ENCODE data around the gene SLC23A3. TPM values are rescaled to one million over a fixed set of nuclear protein-coding genes. Genes with fewer than 3 reads are reported as not detected.

SLC23A3 gene
- total and polyA plus RNA-seq, 4 donors, result 1.6 to 7.3 (median 4.1) TPM

GRCh38 chr2:219125886-219126270 lies 44.0 kb downstream of the SLC23A3 start:
- DNase-seq, result no peak
- no peak for ATAC-seq (ENCODE audit: low FRiP score)
- Histone ChIP-seq H3K4me1 (ENCODE audit: control insufficient read depth in 1 of 2, insufficient read depth in 2 of 2, low read length in 2 of 2) (no peaks in the 10 kb centered on the region), H3K27me3 (ENCODE audit: control insufficient read depth in 1 of 2, insufficient read depth in 2 of 2, low read length in 1 of 2) (no peaks in the 10 kb centered on the region), H3K36me3 (ENCODE audit: control insufficient read depth in 1 of 2, insufficient read depth in 2 of 2, low read length in 1 of 2) (no peaks in the 10 kb centered on the region), H3K9me3 (ENCODE audit: control insufficient read depth, low read length) (no peaks in the 10 kb centered on the region), H3K4me3 (ENCODE audit: low read length in 2 of 2) (no peak overlapping the region), H3K27ac (ENCODE audit: low read depth in 1 of 2, low read length in 2 of 2) (no peak overlapping the region)
- intact Hi-C loops (cut with DNase I), result no loop called here
- WGBS, 2 donors, result 93 to 97% methylated on average over 1 of the region's 1 CpG

- intact Hi-C loops (cut with DNase I), result no loop called here
- H3K4me1 ChIP-seq (ENCODE audit: control insufficient read depth in 1 of 2, insufficient read depth in 2 of 2, low read length in 2 of 2), result no peaks in the 10 kb centered on the region
- no peak overlapping the region for H3K27ac ChIP-seq (ENCODE audit: low read depth in 1 of 2, low read length in 2 of 2)
- H3K27me3 ChIP-seq (ENCODE audit: control insufficient read depth in 1 of 2, insufficient read depth in 2 of 2, low read length in 1 of 2), result no peaks in the 10 kb centered on the region
- 95% methylated on average over 10 of the region's 10 CpGs for WGBS, 2 donors
- no peak overlapping the region for H3K4me3 ChIP-seq (ENCODE audit: low read length in 2 of 2)
- no peaks in the 10 kb centered on the region for H3K9me3 ChIP-seq (ENCODE audit: control insufficient read depth, low read length)
- H3K36me3 ChIP-seq (ENCODE audit: control insufficient read depth in 1 of 2, insufficient read depth in 2 of 2, low read length in 1 of 2), result no peaks in the 10 kb centered on the region
- DNase-seq, result no peak
- ATAC-seq (ENCODE audit: low FRiP score), result peak; percentile 12
These were observed 44.5 kb downstream of the SLC23A3 start for GRCh38 chr2:219125225-219125885.

- no peak for DNase-seq
- no peaks in the 10 kb centered on the region for H3K27me3 ChIP-seq (ENCODE audit: control insufficient read depth in 1 of 2, insufficient read depth in 2 of 2, low read length in 1 of 2)
- no peak for ATAC-seq (ENCODE audit: low FRiP score)
- H3K4me1 ChIP-seq (ENCODE audit: control insufficient read depth in 1 of 2, insufficient read depth in 2 of 2, low read length in 2 of 2), result no peaks in the 10 kb centered on the region
- intact Hi-C loops (cut with DNase I), result loop anchor here in 1 of 2 donors (5.0 kb wide), 1 partner anchor 67 kb away; no protein-coding TSS in a partner anchor
- H3K36me3 ChIP-seq (ENCODE audit: control insufficient read depth in 1 of 2, insufficient read depth in 2 of 2, low read length in 1 of 2), result no peaks in the 10 kb centered on the region
- no peak overlapping the region for H3K27ac ChIP-seq (ENCODE audit: low read depth in 1 of 2, low read length in 2 of 2)
- no peaks in the 10 kb centered on the region for H3K9me3 ChIP-seq (ENCODE audit: control insufficient read depth, low read length)
- no peak overlapping the region for H3K4me3 ChIP-seq (ENCODE audit: low read length in 2 of 2)
- WGBS, 2 donors, result 60 to 72% methylated on average over 4 of the region's 4 CpGs
These were observed 45.3 kb downstream of the SLC23A3 start for GRCh38 chr2:219124381-219125110.

GRCh38 chr2:219123356-219124135 lies 46.3 kb downstream of the SLC23A3 start:
- Histone ChIP-seq H3K36me3 (ENCODE audit: control insufficient read depth in 1 of 2, insufficient read depth in 2 of 2, low read length in 1 of 2) (no peaks in the 10 kb centered on the region), H3K27ac (ENCODE audit: low read depth in 1 of 2, low read length in 2 of 2) (no peak overlapping the region), H3K9me3 (ENCODE audit: control insufficient read depth, low read length) (no peaks in the 10 kb centered on the region), H3K4me3 (ENCODE audit: low read length in 2 of 2) (no peak overlapping the region), H3K27me3 (ENCODE audit: control insufficient read depth in 1 of 2, insufficient read depth in 2 of 2, low read length in 1 of 2) (no peaks in the 10 kb centered on the region), H3K4me1 (ENCODE audit: control insufficient read depth in 1 of 2, insufficient read depth in 2 of 2, low read length in 2 of 2) (no peaks in the 10 kb centered on the region)
- ATAC-seq (ENCODE audit: low FRiP score) (no peak), DNase-seq (no peak)
- intact Hi-C loops (cut with DNase I), result loop anchor here in 1 of 2 donors (5.0 kb wide), 1 partner anchor 66 kb away; no protein-coding TSS in a partner anchor
- 93 to 94% methylated on average over 8 of the region's 8 CpGs for WGBS, 2 donors

- intact Hi-C loops (cut with DNase I), result loop anchor here in 1 of 2 donors (5.0 kb wide), 1 partner anchor 65 kb away; no protein-coding TSS in a partner anchor
- no peak for ATAC-seq (ENCODE audit: low FRiP score)
- Histone ChIP-seq H3K4me3 (ENCODE audit: low read length in 2 of 2) (no peak overlapping the region), H3K9me3 (ENCODE audit: control insufficient read depth, low read length) (no peaks in the 10 kb centered on the region), H3K27me3 (ENCODE audit: control insufficient read depth in 1 of 2, insufficient read depth in 2 of 2, low read length in 1 of 2) (no peaks in the 10 kb centered on the region), H3K4me1 (ENCODE audit: control insufficient read depth in 1 of 2, insufficient read depth in 2 of 2, low read length in 2 of 2) (no peaks in the 10 kb centered on the region), H3K36me3 (ENCODE audit: control insufficient read depth in 1 of 2, insufficient read depth in 2 of 2, low read length in 1 of 2) (no peaks in the 10 kb centered on the region), H3K27ac (ENCODE audit: low read depth in 1 of 2, low read length in 2 of 2) (no peak overlapping the region)
- WGBS, 2 donors, result 92 to 93% methylated on average over 5 of the region's 5 CpGs
- DNase-seq, result no peak
These were observed 47.4 kb downstream of the SLC23A3 start for GRCh38 chr2:219122202-219122980.

- H3K27me3 ChIP-seq (ENCODE audit: control insufficient read depth in 1 of 2, insufficient read depth in 2 of 2, low read length in 1 of 2), result no peaks in the 10 kb centered on the region
- no peaks in the 10 kb centered on the region for H3K4me1 ChIP-seq (ENCODE audit: control insufficient read depth in 1 of 2, insufficient read depth in 2 of 2, low read length in 2 of 2)
- no peak for DNase-seq
- intact Hi-C loops (cut with DNase I), result loop anchor here in 1 of 2 donors (5.0 kb wide), 1 partner anchor 63 kb away; no protein-coding TSS in a partner anchor
- no peak for ATAC-seq (ENCODE audit: low FRiP score)
- no peaks in the 10 kb centered on the region for H3K9me3 ChIP-seq (ENCODE audit: control insufficient read depth, low read length)
- no peak overlapping the region for H3K4me3 ChIP-seq (ENCODE audit: low read length in 2 of 2)
- H3K36me3 ChIP-seq (ENCODE audit: control insufficient read depth in 1 of 2, insufficient read depth in 2 of 2, low read length in 1 of 2), result no peaks in the 10 kb centered on the region
- no peak overlapping the region for H3K27ac ChIP-seq (ENCODE audit: low read depth in 1 of 2, low read length in 2 of 2)
These were observed 49.7 kb downstream of the SLC23A3 start for GRCh38 chr2:219120082-219120481.

- intact Hi-C loops (cut with DNase I), result loop anchor here (5.0 kb wide), 2 partner anchors 47 to 62 kb away; no protein-coding TSS in a partner anchor
- Histone ChIP-seq H3K4me1 (ENCODE audit: control insufficient read depth in 1 of 2, insufficient read depth in 2 of 2, low read length in 2 of 2) (no peaks in the 10 kb centered on the region), H3K27me3 (ENCODE audit: control insufficient read depth in 1 of 2, insufficient read depth in 2 of 2, low read length in 1 of 2) (no peaks in the 10 kb centered on the region), H3K9me3 (ENCODE audit: control insufficient read depth, low read length) (no peaks in the 10 kb centered on the region), H3K27ac (ENCODE audit: low read depth in 1 of 2, low read length in 2 of 2) (no peak overlapping the region), H3K4me3 (ENCODE audit: low read length in 2 of 2) (no peak overlapping the region), H3K36me3 (ENCODE audit: control insufficient read depth in 1 of 2, insufficient read depth in 2 of 2, low read length in 1 of 2) (no peaks in the 10 kb centered on the region)
- WGBS, 2 donors, result 53 to 54% methylated on average over 7 of the region's 7 CpGs
- DNase-seq, result peak; percentile 68 to 85
- no peak for ATAC-seq (ENCODE audit: low FRiP score)
These were observed 50.3 kb downstream of the SLC23A3 start for GRCh38 chr2:219119422-219120043.

GRCh38 chr2:219118504-219118903 lies 51.3 kb downstream of the SLC23A3 start:
- no peak overlapping the region for H3K27ac ChIP-seq (ENCODE audit: low read depth in 1 of 2, low read length in 2 of 2)
- H3K36me3 ChIP-seq (ENCODE audit: control insufficient read depth in 1 of 2, insufficient read depth in 2 of 2, low read length in 1 of 2), result no peaks in the 10 kb centered on the region
- intact Hi-C loops (cut with DNase I), result loop anchor here (5.0 kb wide), 2 partner anchors 46 to 61 kb away; no protein-coding TSS in a partner anchor
- no peak overlapping the region for H3K4me3 ChIP-seq (ENCODE audit: low read length in 2 of 2)
- no peaks in the 10 kb centered on the region for H3K27me3 ChIP-seq (ENCODE audit: control insufficient read depth in 1 of 2, insufficient read depth in 2 of 2, low read length in 1 of 2)
- ATAC-seq (ENCODE audit: low FRiP score), result no peak
- no peak for DNase-seq
- 43 to 48% methylated on average over 12 of the region's 12 CpGs for WGBS, 2 donors
- H3K4me1 ChIP-seq (ENCODE audit: control insufficient read depth in 1 of 2, insufficient read depth in 2 of 2, low read length in 2 of 2), result no peaks in the 10 kb centered on the region
- H3K9me3 ChIP-seq (ENCODE audit: control insufficient read depth, low read length), result no peaks in the 10 kb centered on the region
